ENCODE data around the gene KCNQ2. TPM values are rescaled to one million over a fixed set of nuclear protein-coding genes. Genes with fewer than 3 reads are reported as not detected.
A peak's percentile ranks its signal among the peaks of the same experiment; 100 is the strongest.

The KCNQ2 gene
- total and polyA plus RNA-seq, 8 donors: 8.4 to 19.1 (median 14.1) TPM; not detected in 2

GRCh38 chr20:63477944-63478343 lies 5.5 kb upstream of the KCNQ2 start:
- Histone ChIP-seq H3K36me3 (no peaks in the 10 kb centered on the region), H3K4me3 (no peak overlapping the region), H3K4me1 (no peaks in the 10 kb centered on the region), H3K27me3 (peaks cover 28 to 100% of the 10 kb centered on the region in 2 donors), H3K9me3 (no peaks in the 10 kb centered on the region), H3K27ac (no peak overlapping the region)
- no peak for DNase-seq
- TF ChIP-seq, protein P1, sequence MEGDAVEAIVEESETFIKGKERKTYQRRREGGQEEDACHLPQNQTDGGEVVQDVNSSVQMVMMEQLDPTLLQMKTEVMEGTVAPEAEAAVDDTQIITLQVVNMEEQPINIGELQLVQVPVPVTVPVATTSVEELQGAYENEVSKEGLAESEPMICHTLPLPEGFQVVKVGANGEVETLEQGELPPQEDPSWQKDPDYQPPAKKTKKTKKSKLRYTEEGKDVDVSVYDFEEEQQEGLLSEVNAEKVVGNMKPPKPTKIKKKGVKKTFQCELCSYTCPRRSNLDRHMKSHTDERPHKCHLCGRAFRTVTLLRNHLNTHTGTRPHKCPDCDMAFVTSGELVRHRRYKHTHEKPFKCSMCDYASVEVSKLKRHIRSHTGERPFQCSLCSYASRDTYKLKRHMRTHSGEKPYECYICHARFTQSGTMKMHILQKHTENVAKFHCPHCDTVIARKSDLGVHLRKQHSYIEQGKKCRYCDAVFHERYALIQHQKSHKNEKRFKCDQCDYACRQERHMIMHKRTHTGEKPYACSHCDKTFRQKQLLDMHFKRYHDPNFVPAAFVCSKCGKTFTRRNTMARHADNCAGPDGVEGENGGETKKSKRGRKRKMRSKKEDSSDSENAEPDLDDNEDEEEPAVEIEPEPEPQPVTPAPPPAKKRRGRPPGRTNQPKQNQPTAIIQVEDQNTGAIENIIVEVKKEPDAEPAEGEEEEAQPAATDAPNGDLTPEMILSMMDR (IDR thresholded peaks at IDR 0.05): no peak
- ATAC-seq: no peak
- intact Hi-C loops (cut with DNase I): no loop called here

GRCh38 chr20:63477061-63477616 lies 4.7 kb upstream of the KCNQ2 start:
- Histone ChIP-seq H3K36me3 (no peaks in the 10 kb centered on the region), H3K4me1 (peaks cover 0 to 2% of the 10 kb centered on the region in 2 donors), H3K4me3 (no peak overlapping the region), H3K27ac (no peak overlapping the region), H3K27me3 (peaks cover 31 to 100% of the 10 kb centered on the region in 2 donors), H3K9me3 (no peaks in the 10 kb centered on the region)
- TF ChIP-seq, protein P1 (IDR thresholded peaks at IDR 0.05): no peak
- ATAC-seq: no peak
- DNase-seq: no peak
- intact Hi-C loops (cut with DNase I): no loop called here

DNA sequence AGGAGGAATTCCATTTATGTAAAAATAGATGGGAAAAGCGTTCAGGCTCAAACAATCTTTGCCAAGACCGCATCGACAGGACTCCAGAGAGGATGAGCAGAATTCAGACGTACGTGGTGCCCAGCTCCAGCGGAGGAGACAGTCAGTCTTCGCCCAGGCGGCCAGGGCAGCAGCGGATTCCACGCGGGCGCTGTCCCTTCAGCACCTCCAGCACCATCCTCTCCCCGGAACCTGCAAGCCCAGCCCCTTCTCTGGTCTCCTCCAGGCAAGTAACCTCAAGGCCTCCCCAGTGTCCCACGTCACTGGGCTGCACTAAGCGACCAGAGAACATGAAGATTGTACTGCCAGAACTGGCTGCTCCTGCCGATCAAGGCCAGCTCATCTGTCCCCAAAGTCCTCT lies 2.8 kb upstream of the KCNQ2 start:
- Histone ChIP-seq H3K27ac (no peak overlapping the region), H3K4me1 (peaks cover 0 to 14% of the 10 kb centered on the region in 2 donors), H3K4me3 (no peak overlapping the region), H3K36me3 (no peaks in the 10 kb centered on the region), H3K9me3 (no peaks in the 10 kb centered on the region), H3K27me3 (peaks cover 51 to 100% of the 10 kb centered on the region in 2 donors)
- ATAC-seq (peak; percentile 45), DNase-seq (no peak)
- TF ChIP-seq, protein P1 (IDR thresholded peaks at IDR 0.05): no peak
- intact Hi-C loops (cut with DNase I): no loop called here

DNA sequence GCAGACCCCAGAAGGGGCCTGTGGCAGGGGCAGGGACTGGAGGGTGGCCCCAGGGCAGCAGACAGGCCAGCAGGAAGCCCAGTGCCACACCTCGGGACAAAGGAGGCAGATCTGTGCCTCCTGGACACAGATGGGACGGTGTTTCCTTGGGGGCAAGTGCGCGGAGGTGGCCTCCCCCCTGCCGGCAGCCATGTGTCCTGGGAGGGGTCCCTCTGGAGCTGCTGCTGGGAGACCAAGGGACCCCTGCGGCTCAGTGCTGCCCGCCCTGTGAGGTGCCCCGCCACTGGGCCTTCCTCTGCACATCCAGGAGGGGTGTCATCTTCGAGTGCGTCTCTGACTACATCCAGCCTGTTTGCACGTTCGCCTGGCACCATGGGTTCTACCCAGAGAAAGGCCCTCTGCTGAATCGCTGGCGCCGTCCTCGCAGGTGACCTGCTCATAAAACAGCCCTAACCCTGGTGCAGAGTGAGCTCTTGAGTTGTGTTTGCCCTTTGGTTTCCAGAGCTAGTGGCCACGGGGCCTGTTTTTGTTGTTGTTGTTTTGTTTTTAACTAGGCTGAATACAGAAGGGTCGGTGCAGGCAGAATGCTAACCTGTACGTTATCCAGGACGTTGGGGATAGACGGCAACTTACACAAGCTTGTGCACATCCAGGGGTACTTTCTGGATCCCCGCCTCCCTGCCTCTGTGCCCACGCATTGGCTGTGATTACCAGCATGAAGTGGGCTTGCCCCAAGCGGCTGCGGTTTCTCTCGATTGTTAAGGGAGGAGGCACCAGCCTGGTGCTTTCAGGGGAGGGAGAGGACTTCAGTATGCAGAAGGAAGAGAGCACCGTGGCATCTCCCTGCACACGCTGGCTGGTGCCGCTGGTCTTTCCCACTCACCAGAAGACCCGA lies 1.3 kb upstream of the KCNQ2 start:
- Histone ChIP-seq H3K36me3 (no peaks in the 10 kb centered on the region), H3K4me3 (no peak overlapping the region), H3K9me3 (no peaks in the 10 kb centered on the region), H3K27me3 (peaks cover 46 to 100% of the 10 kb centered on the region in 2 donors), H3K4me1 (peaks cover 0 to 14% of the 10 kb centered on the region in 2 donors), H3K27ac (no peak overlapping the region)
- intact Hi-C loops (cut with DNase I): no loop called here
- DNase-seq: no peak
- no peak for ATAC-seq
- TF ChIP-seq, protein P1 (IDR thresholded peaks at IDR 0.05): no peak

GRCh38 chr20:63472862-63473390 lies 471 bp upstream of the KCNQ2 start:
- TF ChIP-seq, protein P1 (IDR thresholded peaks at IDR 0.05): no peak
- no peak overlapping the region for H3K27ac ChIP-seq
- no peak for DNase-seq
- H3K9me3 ChIP-seq: no peaks in the 10 kb centered on the region
- H3K36me3 ChIP-seq: no peaks in the 10 kb centered on the region
- H3K4me1 ChIP-seq: peaks cover 0 to 14% of the 10 kb centered on the region in 2 donors
- H3K27me3 ChIP-seq: peaks cover 46 to 100% of the 10 kb centered on the region in 2 donors
- no peak for ATAC-seq
- H3K4me3 ChIP-seq: no peak overlapping the region
- intact Hi-C loops (cut with DNase I): no loop called here
